K562 (cell line): ENCODE data around the gene UBR1. TPM values are rescaled to one million over a fixed set of nuclear protein-coding genes. Genes with fewer than 3 reads are reported as not detected.

ENCODE experiments used
- ARID1B ChIP-seq: fragments of 450-650 bp; IDR thresholded peaks from 2 replicates; pipeline ENCODE4 v1.6.1; 2016; ENCODE audit warnings: antibody characterized with exemption, mild to moderate bottlenecking, inconsistent platforms
- CXXC5 ChIP-seq: fragments of 250-450 bp; sonication (Bioruptor Pico); IDR thresholded peaks from 2 replicates; pipeline ENCODE4 v1.8.0; 2022; ENCODE audit warnings: inconsistent platforms, mild to moderate bottlenecking, moderate library complexity
- DPF2 ChIP-seq: fragments of 450-650 bp; IDR thresholded peaks from 2 replicates; pipeline ENCODE4 v1.6.1; 2016
- ESRRB ChIP-seq: fragments of 250-450 bp; sonication (Bioruptor Pico); IDR thresholded peaks from 2 replicates; pipeline ENCODE4 v1.5.0; 2020; ENCODE audit warnings: mild to moderate bottlenecking, moderate library complexity, borderline replicate concordance
- ETS2 ChIP-seq: IDR thresholded peaks from 2 replicates; pipeline ENCODE4 v1.6.1; 2016; ENCODE audit warnings: borderline replicate concordance, missing genetic modification characterization, mild to moderate bottlenecking, moderate library complexity, missing compliant biosample characterization; ENCODE audit not compliant: poor library complexity, severe bottlenecking
- ETV5 ChIP-seq: sonication (generic); formaldehyde crosslinking; IDR thresholded peaks from 2 replicates; pipeline ENCODE4 v1.4.0; 2020; ENCODE audit warnings: low read depth, mild to moderate bottlenecking, missing genetic modification reagents
- FOXP1 ChIP-seq: sonication (generic); formaldehyde crosslinking; IDR thresholded peaks from 2 replicates; pipeline ENCODE4 v1.8.0; 2022; ENCODE audit warnings: mild to moderate bottlenecking, missing genetic modification reagents
- HDAC3 ChIP-seq: fragments of 450-650 bp; IDR thresholded peaks from 2 replicates; pipeline ENCODE4 v1.6.1; 2018; ENCODE audit warnings: borderline replicate concordance, mild to moderate bottlenecking, moderate library complexity; ENCODE audit not compliant: partially characterized antibody
- HMG20B ChIP-seq: fragments of 250-450 bp; sonication (Bioruptor Pico); IDR thresholded peaks from 2 replicates; pipeline ENCODE4 v1.5.0; 2021; ENCODE audit warnings: mild to moderate bottlenecking
- HMGN3 ChIP-seq: IDR thresholded peaks from 2 replicates; pipeline ENCODE4 v1.6.1; 2011; ENCODE audit warnings: borderline replicate concordance, low read depth, mild to moderate bottlenecking, mixed read lengths, low read length; ENCODE audit not compliant: insufficient read length; ENCODE audit errors: extremely low read depth
- KLF16 ChIP-seq: IDR thresholded peaks from 2 replicates; pipeline ENCODE4 v1.6.1; 2016; ENCODE audit warnings: antibody characterized with exemption
- MECOM ChIP-seq: fragments of 250-450 bp; sonication (Bioruptor Pico); IDR thresholded peaks from 2 replicates; pipeline ENCODE4 v1.8.0; 2022; ENCODE audit warnings: inconsistent platforms
- MYNN ChIP-seq, 2 experiments: sonication (generic); formaldehyde crosslinking in 1 of 2; IDR thresholded peaks; 2 replicates each; pipeline versions ENCODE4 v1.5.0 to v1.6.1; 2016 to 2020; ENCODE audit warnings: antibody characterized with exemption in 1 of 2, missing genetic modification reagents in 1 of 2
- NEUROD1 ChIP-seq: fragments of 150-350 bp; IDR thresholded peaks from 2 replicates; pipeline ENCODE4 v1.6.1; 2014; ENCODE audit warnings: borderline replicate concordance, low read length, low read depth; ENCODE audit not compliant: partially characterized antibody
- NFIC ChIP-seq: fragments of 450-650 bp; IDR thresholded peaks from 2 replicates; pipeline ENCODE4 v1.6.1; 2017; ENCODE audit warnings: mild to moderate bottlenecking, inconsistent platforms
- NR2C1 ChIP-seq, 2 experiments: fragments of 450-650 bp; IDR thresholded peaks; 2 replicates each; pipeline ENCODE4 v1.6.1; 2017; ENCODE audit warnings: mild to moderate bottlenecking in 2 of 2, antibody characterized with exemption in 1 of 2, inconsistent platforms in 1 of 2, missing compliant biosample characterization in 1 of 2, missing genetic modification characterization in 1 of 2
- NRF1 ChIP-seq, 2 experiments: fragments of 450-650 bp; IDR thresholded peaks in 1 of 2; conservative IDR thresholded peaks in 1 of 2; 2 replicates each; pipeline ENCODE4 v1.6.1; 2014; ENCODE audit warnings: mild to moderate bottlenecking in 2 of 2
- SAFB2 ChIP-seq: fragments of 200-400 bp; formaldehyde crosslinking; IDR thresholded peaks from 2 replicates; pipeline ENCODE4 v1.6.1; 2018; ENCODE audit warnings: borderline replicate concordance, low read length, low read depth, moderate library complexity; ENCODE audit not compliant: severe bottlenecking
- SRSF9 ChIP-seq: fragments of 200-400 bp; formaldehyde crosslinking; IDR thresholded peaks from 2 replicates; pipeline ENCODE4 v1.6.1; 2017; ENCODE audit warnings: low read depth, low read length, borderline replicate concordance
- TBL1XR1 ChIP-seq, 2 experiments: IDR thresholded peaks; 2 replicates each; pipeline ENCODE4 v1.6.1; 2012; ENCODE audit warnings: improper control_type of control experiment in 2 of 2, low read length in 2 of 2, mild to moderate bottlenecking in 1 of 2
- TFE3 ChIP-seq: fragments of 450-650 bp; formaldehyde crosslinking; IDR thresholded peaks from 2 replicates; pipeline ENCODE4 v1.4.0; 2020; ENCODE audit warnings: mild to moderate bottlenecking, mixed read lengths
- THRAP3 ChIP-seq: fragments of 450-650 bp; IDR thresholded peaks from 2 replicates; pipeline ENCODE4 v1.6.1; 2016; ENCODE audit warnings: mild to moderate bottlenecking, inconsistent platforms, borderline replicate concordance
- ZBTB26 ChIP-seq: fragments of 450-650 bp; formaldehyde crosslinking; IDR thresholded peaks from 2 replicates; pipeline ENCODE4 v1.4.0; 2022; ENCODE audit warnings: missing genetic modification characterization
- ZNF584 ChIP-seq: fragments of 200-800 bp; sonication (Bioruptor generic); IDR thresholded peaks from 2 replicates; pipeline ENCODE4 v1.6.1; 2016; ENCODE audit warnings: low read depth, mild to moderate bottlenecking, missing genetic modification characterization, missing compliant biosample characterization
- ZNF644 ChIP-seq: fragments of 200-800 bp; sonication (Bioruptor generic); IDR thresholded peaks from 2 replicates; pipeline ENCODE4 v1.6.1; 2016; ENCODE audit warnings: low read depth, missing genetic modification characterization, missing compliant biosample characterization
- polyA plus RNA-seq, 8 experiments: library from polyadenylated mRNA; depleted of rRNA in 4 of 8; stranded (reverse) in 5 of 8; unstranded in 3 of 8; fragments of >200 nt; fragmentation: Nextera tagmentation in 2 of 8; fragmentation: Illumina TruSeq in 1 of 8; extraction: Ambion mirVana in 2 of 8; extraction: Trizol in 1 of 8; gene quantifications; 2 replicates each; pipeline versions ENCODE4 v1.2.1 to v1.2.3, GENCODE V29; 2011 to 2014; ENCODE audit warnings: inconsistent platforms in 1 of 8, missing spikeins in 1 of 8
- total RNA-seq, 7 experiments: library from RNA; depleted of rRNA in 6 of 7; stranded (reverse); fragments of >200 nt in 6 of 7; fragmentation: Illumina TruSeq in 2 of 7; extraction: Trizol in 2 of 7; gene quantifications; 2 replicates each; pipeline versions ENCODE4 v1.2.1 to v1.2.3, GENCODE V29; 2011 to 2021; ENCODE audit warnings: low replicate concordance in 1 of 7

Gene UBR1
- total and polyA plus RNA-seq, 9 of the 15 experiments (the other 6 are each of a cell fraction or from before 2014, with no cell fraction given) = 5.8 to 30.7 (median 15.3) TPM

- TF ChIP-seq ESRRB (CRISPR knock-in tag) (no peak), ARID1B (peak; percentile 78), HMG20B (CRISPR knock-in tag) (no peak), DPF2 (peak; percentile 63; the same call in 1 of the 2 replicates), ETS2 (tag) (no peak), MYNN (IDR thresholded peaks at IDR 0.05) (no peak), MYNN (CRISPR knock-in tag; IDR thresholded peaks at IDR 0.05) (no peak), NRF1 (conservative IDR thresholded peaks at IDR 0.05 in 1 of 2, IDR thresholded peaks at IDR 0.05 in 1 of 2) (no peak), SRSF9 (no peak), ZNF584 (CRISPR knock-in tag) (no peak), ZNF644 (tag) (no peak), KLF16 (peak; percentile 5; the same call in 1 of the 2 replicates), ZBTB26 (CRISPR knock-in tag) (no peak), CXXC5 (no peak), HMGN3 (no peak), TFE3 (CRISPR knock-in tag) (peak; percentile 81), THRAP3 (no peak), ETV5 (CRISPR knock-in tag) (no peak), FOXP1 (CRISPR knock-in tag) (no peak), NFIC (no peak), HDAC3 (peak; percentile 35), MECOM (CRISPR knock-in tag) (no peak), SAFB2 (no peak), TBL1XR1 (IDR thresholded peaks at IDR 0.05; ENCODE audit: low read length in 2 of 2) (no peak), NR2C1 (IDR thresholded peaks at IDR 0.05) (no peak), NR2C1 (tag; IDR thresholded peaks at IDR 0.05) (no peak), NEUROD1 (no peak)
Observed at GRCh38 chr15:43094416-43095030, 11.3 kb downstream of the UBR1 start (continued).
